H9 (cell line): Measurements from ENCODE around the gene TDRD7. TPM values are rescaled to one million over a fixed set of nuclear protein-coding genes. Genes with fewer than 3 reads are reported as not detected.

Experiments used
- DNase-seq: peaks from one replicate; pipeline ENCODE4 v3.0.0-alpha.2; 2017
- H2AFZ ChIP-seq: one replicate; pipeline ENCODE4 v1.6.1; 2013; ENCODE audit warnings: mild to moderate bottlenecking, low read length, control low read depth, moderate library complexity
- H2AK5ac ChIP-seq: 2 replicates; pipeline ENCODE4 v1.6.1; 2013; ENCODE audit warnings: low read length, control low read depth, mixed read lengths; ENCODE audit not compliant: insufficient read length
- H2BK120ac ChIP-seq: one replicate; pipeline ENCODE4 v1.6.1; 2013; ENCODE audit warnings: low read depth, mild to moderate bottlenecking, low read length, control low read depth, inconsistent platforms; ENCODE audit not compliant: poor library complexity, severe bottlenecking
- H2BK12ac ChIP-seq: 2 replicates; pipeline ENCODE4 v1.6.1; 2013; ENCODE audit warnings: low read length, control low read depth, mixed read lengths, low read depth; ENCODE audit not compliant: insufficient read length
- H2BK15ac ChIP-seq: 2 replicates; pipeline ENCODE4 v1.6.1; 2013; ENCODE audit warnings: low read depth, low read length, control low read depth
- H2BK20ac ChIP-seq: one replicate; pipeline ENCODE4 v1.6.1; 2013; ENCODE audit warnings: low read depth, mild to moderate bottlenecking, low read length, control low read depth, inconsistent platforms; ENCODE audit not compliant: poor library complexity, severe bottlenecking
- H2BK5ac ChIP-seq: 2 replicates; pipeline ENCODE4 v1.6.1; 2013; ENCODE audit warnings: low read length, control low read depth, mixed read lengths; ENCODE audit not compliant: insufficient read length
- H3K14ac ChIP-seq: 2 replicates; pipeline ENCODE4 v1.6.1; 2013; ENCODE audit warnings: low read length, control low read depth; ENCODE audit not compliant: insufficient read depth
- H3K18ac ChIP-seq: 2 replicates; pipeline ENCODE4 v1.6.1; 2013; ENCODE audit warnings: low read depth, mild to moderate bottlenecking, mixed read lengths, low read length, control low read depth; ENCODE audit not compliant: insufficient read length
- H3K23ac ChIP-seq: 2 replicates; pipeline ENCODE4 v1.6.1; 2013; ENCODE audit warnings: low read length, control low read depth, mixed read lengths, low read depth; ENCODE audit not compliant: insufficient read length
- H3K23me2 ChIP-seq: 2 replicates; pipeline ENCODE4 v1.6.1; 2013; ENCODE audit warnings: low read depth, mild to moderate bottlenecking, mixed read lengths, low read length, control low read depth; ENCODE audit not compliant: insufficient read length, poor library complexity, severe bottlenecking
- H3K27ac ChIP-seq: 2 replicates; pipeline ENCODE4 v1.5.1; 2013; ENCODE audit warnings: low read length, control low read depth, mixed read lengths, low read depth; ENCODE audit not compliant: insufficient read length
- H3K27me3 ChIP-seq: 2 replicates; pipeline ENCODE4 v1.6.1; 2013; ENCODE audit warnings: low read length, control low read depth, inconsistent platforms; ENCODE audit not compliant: insufficient read depth
- H3K4ac ChIP-seq: 2 replicates; pipeline ENCODE4 v1.6.1; 2013; ENCODE audit warnings: low read depth, mild to moderate bottlenecking, control low read depth, inconsistent platforms, low read length, moderate library complexity
- H3K4me1 ChIP-seq: 2 replicates; pipeline ENCODE4 v1.6.1; 2013; ENCODE audit warnings: low read length, control low read depth, inconsistent platforms; ENCODE audit not compliant: insufficient read depth
- H3K4me2 ChIP-seq: 2 replicates; pipeline ENCODE4 v1.6.1; 2013; ENCODE audit warnings: low read length, control low read depth, mixed read lengths; ENCODE audit not compliant: insufficient read length, insufficient read depth
- H3K56ac ChIP-seq: 2 replicates; pipeline ENCODE4 v1.6.1; 2013; ENCODE audit warnings: low read depth, mild to moderate bottlenecking, mixed read lengths, low read length, control low read depth; ENCODE audit not compliant: insufficient read length
- H3K79me1 ChIP-seq: 2 replicates; pipeline ENCODE4 v1.6.1; 2013; ENCODE audit warnings: low read depth, mild to moderate bottlenecking, moderate library complexity, low read length, control low read depth, inconsistent platforms; ENCODE audit not compliant: insufficient read depth, poor library complexity, severe bottlenecking
- H3K79me2 ChIP-seq: 2 replicates; pipeline ENCODE4 v1.6.1; 2013; ENCODE audit warnings: low read length, control low read depth, inconsistent platforms; ENCODE audit not compliant: insufficient read depth
- H3K9ac ChIP-seq: 2 replicates; pipeline ENCODE4 v1.6.1; 2013; ENCODE audit warnings: low read length, control low read depth, mixed read lengths; ENCODE audit not compliant: insufficient read length; ENCODE audit errors: extremely low read depth
- H3K9me3 ChIP-seq: one replicate; pipeline ENCODE4 v1.6.1; 2013; ENCODE audit warnings: low read depth, low read length, inconsistent platforms; ENCODE audit not compliant: control insufficient read depth
- H3T11ph ChIP-seq: one replicate; pipeline ENCODE4 v1.6.1; 2013; ENCODE audit warnings: mild to moderate bottlenecking, low read length, control low read depth, inconsistent platforms
- H4K20me1 ChIP-seq: one replicate; pipeline ENCODE4 v1.6.1; 2013; ENCODE audit not compliant: control insufficient read depth, insufficient read length, insufficient read depth
- H4K5ac ChIP-seq: 2 replicates; pipeline ENCODE4 v1.6.1; 2013; ENCODE audit warnings: low read depth, mild to moderate bottlenecking, mixed read lengths, low read length, control low read depth; ENCODE audit not compliant: insufficient read length
- H4K8ac ChIP-seq: replicated peaks from 2 replicates; pipeline ENCODE4 v1.6.1; 2013; ENCODE audit warnings: low read length, control low read depth, mixed read lengths, low read depth; ENCODE audit not compliant: insufficient read length
- H4K91ac ChIP-seq: 2 replicates; pipeline ENCODE4 v1.6.1; 2013; ENCODE audit warnings: low read depth, mild to moderate bottlenecking, moderate library complexity, mixed read lengths, low read length, control low read depth; ENCODE audit not compliant: insufficient read length
- H3K27ac Mint-ChIP-seq, 3 experiments: 2 replicates in 2 of 3; 3 replicates in 1 of 3; pipeline ENCODE4 v1.8.0; 2020 to 2021; ENCODE audit warnings: mixed read lengths in 3 of 3, mild to moderate bottlenecking in 1 of 3, moderate library complexity in 1 of 3
- H3K27me3 Mint-ChIP-seq: 2 replicates; pipeline ENCODE4 v1.8.0; 2021; ENCODE audit warnings: low read depth, mild to moderate bottlenecking, moderate library complexity, mixed read lengths
- H3K36me3 Mint-ChIP-seq, 3 experiments: 2 replicates in 2 of 3; 3 replicates in 1 of 3; pipeline ENCODE4 v1.8.0; 2020 to 2021; ENCODE audit warnings: low read depth in 3 of 3, mixed read lengths in 3 of 3; ENCODE audit not compliant: insufficient read depth in 1 of 3
- H3K4me1 Mint-ChIP-seq, 2 experiments: 2 replicates each; pipeline ENCODE4 v1.8.0; 2020; ENCODE audit warnings: mixed read lengths in 2 of 2
- H3K4me3 Mint-ChIP-seq, 2 experiments: 2 replicates in 1 of 2; 3 replicates in 1 of 2; pipeline ENCODE4 v1.8.0; 2020 to 2021; ENCODE audit warnings: mild to moderate bottlenecking in 2 of 2, mixed read lengths in 2 of 2, moderate library complexity in 1 of 2
- H3K9me3 Mint-ChIP-seq, 2 experiments: 2 replicates in 1 of 2; 3 replicates in 1 of 2; pipeline ENCODE4 v1.8.0; 2020; ENCODE audit warnings: mild to moderate bottlenecking in 2 of 2, mixed read lengths in 2 of 2, moderate library complexity in 1 of 2
- CTCF ChIP-seq: fragments of 200-600 bp; sonication (generic); conservative IDR thresholded peaks from 3 replicates; pipeline ENCODE4 v1.8.0; 2021; ENCODE audit warnings: antibody characterized with exemption, mild to moderate bottlenecking
- WGBS: extraction: QIAGEN DNeasy Blood & Tissue Kit; methylation state at CpG from one replicate; pipeline ENCODE4 v1.1.7; 2013; ENCODE audit warnings: missing lambda C conversion rate, low lambda C conversion rate, mixed read lengths; ENCODE audit not compliant: insufficient read length; ENCODE audit errors: extremely low coverage; 5-methylcytosine and 5-hydroxymethylcytosine counted together
- total RNA-seq: library from RNA; stranded (reverse); gene quantifications from 2 replicates; pipeline ENCODE4 v1.2.1, GENCODE V29; 2021

Gene TDRD7
- total RNA-seq, 1 experiment from 2014 or later: 5.1 TPM

- H2AK5ac ChIP-seq: no peak overlapping the region
- no peaks in the 10 kb centered on the region for H3K79me2 ChIP-seq
- H3K9me3 ChIP-seq: no peaks in the 10 kb centered on the region
- no peak for DNase-seq
- no peak overlapping the region for H3K27ac Mint-ChIP-seq
- H3K4ac ChIP-seq: no peak overlapping the region
- no peak overlapping the region for H3K56ac ChIP-seq
- no peak overlapping the region for H2BK12ac ChIP-seq
- H3K27me3 ChIP-seq: no peaks in the 10 kb centered on the region
- no peak overlapping the region for H3K4me3 Mint-ChIP-seq
- H3K4me1 Mint-ChIP-seq: peaks cover 4 to 5% of the 10 kb centered on the region in 2 experiments
- no peaks in the 10 kb centered on the region for H4K20me1 ChIP-seq
- no peak overlapping the region for H3K18ac ChIP-seq
- no peak overlapping the region for H2BK5ac ChIP-seq
- H2BK15ac ChIP-seq: no peak overlapping the region
- TF ChIP-seq CTCF: no peak
- no peak overlapping the region for H4K91ac ChIP-seq
- H3K27me3 Mint-ChIP-seq: no peaks in the 10 kb centered on the region
- H3K9me3 Mint-ChIP-seq: peaks cover 19 to 22% of the 10 kb centered on the region in 2 experiments
- H3K23ac ChIP-seq: no peak overlapping the region
- no peak overlapping the region for H3K9ac ChIP-seq
- peaks cover 32 to 53% (median 45%) of the 10 kb centered on the region in 3 experiments for H3K36me3 Mint-ChIP-seq
- H2AFZ ChIP-seq: no peak overlapping the region
- no peak overlapping the region for H2BK120ac ChIP-seq
- no peaks in the 10 kb centered on the region for H3K79me1 ChIP-seq
- no peaks in the 10 kb centered on the region for H3K23me2 ChIP-seq
- no peak overlapping the region for H4K8ac ChIP-seq
- no peak overlapping the region for H4K5ac ChIP-seq
- WGBS: no CpG with 5 or more reads among the region's 1 CpG
- no peak overlapping the region for H3K27ac ChIP-seq
- no peaks in the 10 kb centered on the region for H3K4me1 ChIP-seq
- H2BK20ac ChIP-seq: no peak overlapping the region
- no peak overlapping the region for H3K4me2 ChIP-seq
- no peak overlapping the region for H3K14ac ChIP-seq
- H3T11ph ChIP-seq: no peak overlapping the region
Observed at GRCh38 chr9:97368964-97369363, 42.9 kb upstream of the TDRD7 start.
